ENCODE data around the gene SLC5A3.

DNA sequence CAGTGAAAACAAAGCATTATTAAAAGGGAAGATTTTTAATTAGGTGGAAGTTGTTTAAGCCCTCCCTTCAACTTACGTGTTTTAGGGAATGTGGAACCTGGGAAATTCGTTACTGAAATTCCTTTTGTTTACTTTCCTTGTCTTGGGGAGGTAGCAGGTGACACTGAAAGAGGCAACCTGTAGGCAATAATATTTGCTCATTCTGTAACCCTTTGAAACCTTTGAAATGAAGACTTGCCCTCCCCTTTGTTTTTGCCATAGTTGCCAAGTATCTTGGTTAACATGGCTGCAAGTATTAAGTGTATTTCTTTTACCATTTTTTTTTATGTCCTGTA, 1.7 kb downstream of the SLC5A3 start:
- TF ChIP-seq CTCF (IDR thresholded peaks at IDR 0.05; ENCODE audit: insufficient read depth, low read length, poor library complexity, severe bottlenecking) (no peak), EZH2phosphoT487 (conservative IDR thresholded peaks at IDR 0.05; ENCODE audit: low read length) (no peak)

Data from SU-DHL-6 (cell line).